Transverse colon (tissue), 4 donors: ENCODE data around the gene SLC34A1. TPM values are rescaled to one million over a fixed set of nuclear protein-coding genes. Genes with fewer than 3 reads are reported as not detected.
A peak's percentile ranks its signal among the peaks of the same experiment; 100 is the strongest.

ENCODE experiments used
- DNase-seq: peaks from one replicate; pipeline ENCODE4 v3.0.0-alpha.2; 2019
- H3K27ac ChIP-seq, 4 donors: fragments of 200-600 bp; sonication (generic); 2 replicates each; pipeline ENCODE4 v1.5.1; 2016 to 2018; ENCODE audit warnings: inconsistent platforms in 4 of 4
- H3K27me3 ChIP-seq: fragments of 200-600 bp; sonication (generic); 2 replicates; pipeline ENCODE4 v1.5.1; 2017; ENCODE audit warnings: inconsistent platforms
- H3K36me3 ChIP-seq, 4 donors: fragments of 200-600 bp; sonication (generic); 2 replicates each; pipeline ENCODE4 v1.5.1; 2017 to 2019; ENCODE audit warnings: inconsistent platforms in 4 of 4
- H3K4me1 ChIP-seq, 4 donors: fragments of 200-600 bp; sonication (generic); 2 replicates each; pipeline ENCODE4 v1.5.1; 2017 to 2020; ENCODE audit warnings: inconsistent platforms in 4 of 4
- H3K4me3 ChIP-seq, 4 donors: fragments of 200-600 bp; sonication (generic); 1 replicate in 1 of 4; 2 replicates in 3 of 4; pipeline versions ENCODE4 v1.5.1 to v1.6.1; 2017 to 2019; ENCODE audit warnings: inconsistent platforms in 4 of 4
- H3K9me3 ChIP-seq, 2 donors: fragments of 200-600 bp; sonication (generic); 2 replicates each; pipeline ENCODE4 v1.5.1; 2017 to 2019; ENCODE audit warnings: inconsistent platforms in 2 of 2
- CTCF ChIP-seq, 5 experiments: fragments of 200-600 bp in 3 of 5; fragments of 450-650 bp in 2 of 5; sonication (generic) in 3 of 5; IDR thresholded peaks; 1 replicate in 2 of 5; 2 replicates in 3 of 5; pipeline ENCODE4 v1.5.1; 2016 to 2017; ENCODE audit warnings: antibody characterized with exemption in 5 of 5, inconsistent platforms in 3 of 5, mild to moderate bottlenecking in 2 of 5, moderate library complexity in 1 of 5
- EP300 ChIP-seq: sonication (generic); formaldehyde crosslinking; IDR thresholded peaks from one replicate; pipeline ENCODE4 v1.6.1; 2017; ENCODE audit warnings: antibody characterized with exemption, low read depth
- POLR2A ChIP-seq: fragments of 450-650 bp; IDR thresholded peaks from one replicate; pipeline ENCODE4 v1.6.1; 2016; ENCODE audit warnings: antibody characterized with exemption, mild to moderate bottlenecking, moderate library complexity
- POLR2AphosphoS5 ChIP-seq, 3 donors: sonication (generic); formaldehyde crosslinking; IDR thresholded peaks; one replicate each; pipeline ENCODE4 v1.6.1; 2016; ENCODE audit warnings: antibody characterized with exemption in 3 of 3
- WGBS, 2 donors: methylation state at CpG; one replicate each; pipeline ENCODE4 v1.1.5; 2018; ENCODE audit warnings: low coverage in 1 of 2; 5-methylcytosine and 5-hydroxymethylcytosine counted together
- in situ Hi-C, 4 donors: fragments of 200-750 bp; cut with MboI; loops; one replicate each; pipeline versions ENCODE4 v1.15.0 to v1.15.1; 2017; ENCODE audit warnings: low sequenced_read_pairs in 3 of 4, low pct_ligation_motif_present in 1 of 4, low pct_unique_long_range_greater_than_20kb in 1 of 4
- intact Hi-C: fragments of 100-400 bp; cut with DNase I; formaldehyde crosslinking; loops from one replicate; pipeline ENCODE4 v1.15.1; 2023; ENCODE audit warnings: low total_unique reads
- total RNA-seq, 4 donors: library from RNA; depleted of rRNA; stranded (reverse); fragments of >200 nt; gene quantifications; one replicate each; pipeline ENCODE4 v1.1.0, GENCODE V29; 2016

SLC34A1 gene
- total RNA-seq, 4 donors from 2014 or later = 0.55 TPM; not detected in 3

GRCh38 chr5:177356746-177357145, 27.5 kb upstream of the SLC34A1 start:
- Histone ChIP-seq H3K9me3 (no peaks in the 10 kb centered on the region), H3K4me1 (peaks cover 13 to 32% (median 18%) of the 10 kb centered on the region in 4 donors), H3K27me3 (no peaks in the 10 kb centered on the region), H3K4me3 (no peak overlapping the region), H3K36me3 (no peaks in the 10 kb centered on the region), H3K27ac (peak overlapping the region in 1 of 4 donors; percentile 84)
- WGBS, 2 donors = 22 to 65% methylated on average over 1 to 3 of the region's 3 CpGs
- TF ChIP-seq POLR2A (no peak), EP300 (no peak), POLR2AphosphoS5 (IDR thresholded peaks at IDR 0.05) (no peak), CTCF (IDR thresholded peaks at IDR 0.05) (no peak)
- DNase-seq = no peak
- intact Hi-C loops (no loop called here), in situ Hi-C loops (no loop called here)

GRCh38 chr5:177357146-177357458, 27.1 kb upstream of the SLC34A1 start:
- H3K4me1 ChIP-seq = peaks cover 13 to 34% (median 18%) of the 10 kb centered on the region in 4 donors
- H3K27me3 ChIP-seq = no peaks in the 10 kb centered on the region
- intact Hi-C loops = no loop called here
- no peak for TF ChIP-seq CTCF (IDR thresholded peaks at IDR 0.05)
- no peak for TF ChIP-seq POLR2A
- TF ChIP-seq EP300 = no peak
- TF ChIP-seq POLR2AphosphoS5 (IDR thresholded peaks at IDR 0.05) = no peak
- H3K36me3 ChIP-seq = no peaks in the 10 kb centered on the region
- no peak overlapping the region for H3K4me3 ChIP-seq
- no peaks in the 10 kb centered on the region for H3K9me3 ChIP-seq
- peak overlapping the region in 3 of 4 donors; percentile 76 to 84 (median 78) for H3K27ac ChIP-seq
- no peak for DNase-seq
- in situ Hi-C loops = no loop called here
- WGBS, 2 donors = 73% methylated on average over 5 of the region's 5 CpGs; no CpG with 5 or more reads in 1 of the 2 donors

GRCh38 chr5:177357459-177358351, 26.5 kb upstream of the SLC34A1 start, which contains the start of gene RGS14:
Gene RGS14, plus strand, starts transcription at chr5:177357924. Its CDS starts 101 bp downstream, at chr5:177358025.
- H3K4me3 ChIP-seq = peak within 1 kb of the TSS in 3 of 4 donors; percentile 34 to 57 (median 42)
- peak; percentile 68 for DNase-seq

More at GRCh38 chr5:177357459-177358351, 26.5 kb upstream of the SLC34A1 start, which contains the start of gene RGS14:
- Histone ChIP-seq H3K27me3 (no peaks in the 10 kb centered on the region), H3K27ac (peak within 1 kb of the TSS; percentile 67 to 84 (median 77)), H3K4me1 (peaks cover 16 to 38% (median 23%) of the 10 kb centered on the region in 4 donors), H3K36me3 (no peaks in the 10 kb centered on the region), H3K9me3 (no peaks in the 10 kb centered on the region)
- TF ChIP-seq CTCF (IDR thresholded peaks at IDR 0.05) = no peak
- peak; percentile 14 to 51 (median 28) for TF ChIP-seq POLR2AphosphoS5 (IDR thresholded peaks at IDR 0.05)
- peak; percentile 30 for TF ChIP-seq POLR2A
- intact Hi-C loops = no loop called here
- 13% methylated on average over 20 of the region's 37 CpGs; no CpG with 5 or more reads in 1 of the 2 donors for WGBS, 2 donors
- in situ Hi-C loops = no loop called here
